WTC11 (cell line): ENCODE results near the gene OSBPL10. TPM values are rescaled to one million over a fixed set of nuclear protein-coding genes. Genes with fewer than 3 reads are reported as not detected.

Experiments used
- ATAC-seq: fragments of 200-7000 bp; cut with Tn5 transposase; 2 replicates; pipeline ENCODE4 v1.10.0; 2021; ENCODE audit warnings: mild to moderate bottlenecking, moderate library complexity
- CTCF ChIA-PET: fragments of 300-600 bp; sonication (Branson Sonifier 250); formaldehyde crosslinking; loops from one replicate; lab custom pipeline; 2021; ENCODE audit warnings: antibody characterized with exemption; lab: Charles Lee
- POLR2A ChIA-PET: fragments of 350-600 bp; sonication (Branson Sonifier 250); formaldehyde crosslinking; loops from one replicate; lab custom pipeline; 2021; ENCODE audit warnings: antibody characterized with exemption; lab: Charles Lee
- DNase-seq: peaks from one replicate; pipeline ENCODE4 v3.0.0; 2021; ENCODE audit warnings: low spot score
- H3K27ac Mint-ChIP-seq: 2 replicates; pipeline ENCODE4 v1.8.0; 2021; ENCODE audit warnings: mixed read lengths
- H3K27me3 Mint-ChIP-seq: 2 replicates; pipeline ENCODE4 v1.8.0; 2021; ENCODE audit warnings: low read depth, mild to moderate bottlenecking, moderate library complexity, mixed read lengths
- H3K36me3 Mint-ChIP-seq: 2 replicates; pipeline ENCODE4 v1.8.0; 2021; ENCODE audit warnings: mixed read lengths
- H3K4me1 Mint-ChIP-seq: 2 replicates; pipeline ENCODE4 v1.8.0; 2022; ENCODE audit warnings: mixed read lengths
- H3K4me3 Mint-ChIP-seq: 2 replicates; pipeline ENCODE4 v1.8.0; 2021; ENCODE audit warnings: mild to moderate bottlenecking, moderate library complexity, mixed read lengths
- H3K9me3 Mint-ChIP-seq: 2 replicates; pipeline ENCODE4 v1.8.0; 2021; ENCODE audit warnings: mixed read lengths
- ATF1 ChIP-seq: sonication (generic); formaldehyde crosslinking; IDR thresholded peaks from 2 replicates; pipeline ENCODE4 v1.8.1; 2023; ENCODE audit warnings: mild to moderate bottlenecking, moderate library complexity, missing genetic modification reagents
- CREB1 ChIP-seq: sonication (generic); formaldehyde crosslinking; IDR thresholded peaks from 2 replicates; pipeline ENCODE4 v1.8.0; 2023; ENCODE audit warnings: mild to moderate bottlenecking, missing genetic modification reagents
- CTCF ChIP-seq: fragments of 200-600 bp; IDR thresholded peaks from 2 replicates; pipeline ENCODE4 v1.8.0; 2022; ENCODE audit warnings: antibody characterized with exemption
- FOXK1 ChIP-seq: sonication (generic); formaldehyde crosslinking; IDR thresholded peaks from 2 replicates; pipeline ENCODE4 v1.8.0; 2022; ENCODE audit warnings: mild to moderate bottlenecking, moderate library complexity, missing genetic modification reagents
- HMGA2 ChIP-seq: fragments of 250-450 bp; sonication (Bioruptor Pico); IDR thresholded peaks from 2 replicates; pipeline ENCODE4 v1.4.0; 2021; ENCODE audit warnings: mild to moderate bottlenecking, moderate library complexity
- JUN ChIP-seq: sonication (generic); formaldehyde crosslinking; IDR thresholded peaks from 2 replicates; pipeline ENCODE4 v1.8.0; 2023; ENCODE audit warnings: mild to moderate bottlenecking, missing genetic modification reagents
- KAT7 ChIP-seq: sonication (generic); formaldehyde crosslinking; IDR thresholded peaks from 2 replicates; pipeline ENCODE4 v1.8.1; 2023; ENCODE audit warnings: missing genetic modification reagents, mild to moderate bottlenecking, borderline replicate concordance
- MLX ChIP-seq: sonication (generic); formaldehyde crosslinking; IDR thresholded peaks from 2 replicates; pipeline ENCODE4 v1.8.1; 2023; ENCODE audit warnings: mild to moderate bottlenecking, missing genetic modification reagents, moderate library complexity
- OVOL2 ChIP-seq: fragments of 250-450 bp; sonication (Bioruptor Pico); IDR thresholded peaks from 2 replicates; pipeline ENCODE4 v1.9.0; 2021; ENCODE audit warnings: mild to moderate bottlenecking, borderline replicate concordance
- PRDM15 ChIP-seq: sonication (generic); formaldehyde crosslinking; IDR thresholded peaks from 2 replicates; pipeline ENCODE4 v1.8.0; 2022; ENCODE audit warnings: missing genetic modification reagents
- RORB ChIP-seq: fragments of 250-450 bp; sonication (Bioruptor Pico); IDR thresholded peaks from 2 replicates; pipeline ENCODE4 v1.9.0; 2021; ENCODE audit warnings: mild to moderate bottlenecking
- SP1 ChIP-seq: sonication (generic); formaldehyde crosslinking; conservative IDR thresholded peaks from 2 replicates; pipeline ENCODE4 v1.8.1; 2022; ENCODE audit warnings: missing genetic modification reagents
- TEAD1 ChIP-seq: sonication (generic); formaldehyde crosslinking; IDR thresholded peaks from 2 replicates; pipeline ENCODE4 v1.8.0; 2022; ENCODE audit warnings: mild to moderate bottlenecking, missing genetic modification reagents
- TP53 ChIP-seq: sonication (generic); formaldehyde crosslinking; IDR thresholded peaks from 2 replicates; pipeline ENCODE4 v1.8.1; 2023; ENCODE audit warnings: mild to moderate bottlenecking, missing genetic modification reagents
- ZNF396 ChIP-seq: fragments of 250-450 bp; sonication (Bioruptor Pico); IDR thresholded peaks from 2 replicates; pipeline ENCODE4 v1.8.0; 2021; ENCODE audit warnings: mild to moderate bottlenecking, moderate library complexity, borderline replicate concordance
- ZNF423 ChIP-seq: fragments of 250-450 bp; sonication (Bioruptor Pico); IDR thresholded peaks from 2 replicates; pipeline ENCODE4 v2.1.2; 2022; ENCODE audit warnings: mild to moderate bottlenecking, moderate library complexity
- total RNA-seq: library from RNA; stranded (reverse); gene quantifications from 3 replicates; pipeline ENCODE4 v1.2.3, GENCODE V29; 2021
- TF ChIP-seq, protein P1 (sequence below): sonication (generic); formaldehyde crosslinking; IDR thresholded peaks from 2 replicates; pipeline ENCODE4 v1.8.0; 2022; ENCODE audit warnings: mild to moderate bottlenecking, missing genetic modification reagents
- TF ChIP-seq, protein P2 (sequence below): sonication (generic); formaldehyde crosslinking; IDR thresholded peaks from 2 replicates; pipeline ENCODE4 v1.8.0; 2023; ENCODE audit warnings: missing genetic modification reagents, mild to moderate bottlenecking, borderline replicate concordance
- TF ChIP-seq, protein P3 (sequence below): sonication (generic); formaldehyde crosslinking; IDR thresholded peaks from 2 replicates; pipeline ENCODE4 v1.8.0; 2022; ENCODE audit warnings: mild to moderate bottlenecking, missing genetic modification reagents

OSBPL10 gene
- total RNA-seq, 1 experiment from 2014 or later: 84.1 TPM

DNA sequence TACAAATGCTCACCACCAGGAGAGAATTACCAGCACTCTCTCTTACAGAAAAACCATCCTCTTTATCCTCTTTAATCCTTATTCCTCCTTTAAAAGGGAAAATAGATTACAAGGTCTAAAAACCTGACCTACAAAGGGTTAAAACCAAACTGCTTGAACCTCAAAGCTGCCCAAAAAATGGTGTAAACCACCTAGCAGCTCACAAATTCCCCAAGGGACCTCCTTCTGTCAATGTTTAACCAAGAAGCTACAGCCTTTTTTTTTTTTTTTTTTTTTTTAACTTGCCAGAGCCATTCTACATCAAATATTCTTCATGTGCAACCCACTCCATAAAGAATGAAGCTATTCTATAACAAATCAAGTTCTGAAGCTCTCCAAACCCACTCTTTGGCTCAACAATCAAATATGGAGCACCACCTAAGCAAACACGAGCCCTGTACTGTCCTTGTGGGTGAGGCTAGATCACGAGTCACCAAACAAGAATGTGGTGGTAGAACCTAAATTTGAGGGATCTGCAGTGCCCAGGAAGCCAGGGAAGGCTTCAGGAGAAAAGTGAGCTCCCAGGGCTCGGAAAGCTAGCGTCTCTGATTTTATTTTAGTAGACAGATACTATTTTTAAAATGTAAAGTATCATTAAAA, 20.1 kb downstream of the OSBPL10 start:
- no peak for TF ChIP-seq ATF1
- no peak for TF ChIP-seq JUN (CRISPR knock-in tag)
- TF ChIP-seq, protein P1, sequence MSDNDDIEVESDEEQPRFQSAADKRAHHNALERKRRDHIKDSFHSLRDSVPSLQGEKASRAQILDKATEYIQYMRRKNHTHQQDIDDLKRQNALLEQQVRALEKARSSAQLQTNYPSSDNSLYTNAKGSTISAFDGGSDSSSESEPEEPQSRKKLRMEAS (CRISPR knock-in tag): no peak
- no peak for TF ChIP-seq MLX
- TF ChIP-seq RORB: no peak
- TF ChIP-seq, protein P2, sequence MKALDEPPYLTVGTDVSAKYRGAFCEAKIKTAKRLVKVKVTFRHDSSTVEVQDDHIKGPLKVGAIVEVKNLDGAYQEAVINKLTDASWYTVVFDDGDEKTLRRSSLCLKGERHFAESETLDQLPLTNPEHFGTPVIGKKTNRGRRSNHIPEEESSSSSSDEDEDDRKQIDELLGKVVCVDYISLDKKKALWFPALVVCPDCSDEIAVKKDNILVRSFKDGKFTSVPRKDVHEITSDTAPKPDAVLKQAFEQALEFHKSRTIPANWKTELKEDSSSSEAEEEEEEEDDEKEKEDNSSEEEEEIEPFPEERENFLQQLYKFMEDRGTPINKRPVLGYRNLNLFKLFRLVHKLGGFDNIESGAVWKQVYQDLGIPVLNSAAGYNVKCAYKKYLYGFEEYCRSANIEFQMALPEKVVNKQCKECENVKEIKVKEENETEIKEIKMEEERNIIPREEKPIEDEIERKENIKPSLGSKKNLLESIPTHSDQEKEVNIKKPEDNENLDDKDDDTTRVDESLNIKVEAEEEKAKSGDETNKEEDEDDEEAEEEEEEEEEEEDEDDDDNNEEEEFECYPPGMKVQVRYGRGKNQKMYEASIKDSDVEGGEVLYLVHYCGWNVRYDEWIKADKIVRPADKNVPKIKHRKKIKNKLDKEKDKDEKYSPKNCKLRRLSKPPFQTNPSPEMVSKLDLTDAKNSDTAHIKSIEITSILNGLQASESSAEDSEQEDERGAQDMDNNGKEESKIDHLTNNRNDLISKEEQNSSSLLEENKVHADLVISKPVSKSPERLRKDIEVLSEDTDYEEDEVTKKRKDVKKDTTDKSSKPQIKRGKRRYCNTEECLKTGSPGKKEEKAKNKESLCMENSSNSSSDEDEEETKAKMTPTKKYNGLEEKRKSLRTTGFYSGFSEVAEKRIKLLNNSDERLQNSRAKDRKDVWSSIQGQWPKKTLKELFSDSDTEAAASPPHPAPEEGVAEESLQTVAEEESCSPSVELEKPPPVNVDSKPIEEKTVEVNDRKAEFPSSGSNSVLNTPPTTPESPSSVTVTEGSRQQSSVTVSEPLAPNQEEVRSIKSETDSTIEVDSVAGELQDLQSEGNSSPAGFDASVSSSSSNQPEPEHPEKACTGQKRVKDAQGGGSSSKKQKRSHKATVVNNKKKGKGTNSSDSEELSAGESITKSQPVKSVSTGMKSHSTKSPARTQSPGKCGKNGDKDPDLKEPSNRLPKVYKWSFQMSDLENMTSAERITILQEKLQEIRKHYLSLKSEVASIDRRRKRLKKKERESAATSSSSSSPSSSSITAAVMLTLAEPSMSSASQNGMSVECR (CRISPR knock-in tag): no peak
- TF ChIP-seq KAT7 (CRISPR knock-in tag): no peak
- no peak for TF ChIP-seq CREB1 (CRISPR knock-in tag)
- TF ChIP-seq OVOL2 (CRISPR knock-in tag): no peak
- no peaks in the 10 kb centered on the region for H3K27me3 Mint-ChIP-seq
- CTCF ChIA-PET: interaction anchor here (0.7 to 1.7 kb wide), 6 partner anchors 8 to 70 kb away, joined by 3 to 7 read pairs (median 4); no protein-coding TSS in a partner anchor
- peaks cover 3% of the 10 kb centered on the region for H3K9me3 Mint-ChIP-seq
- H3K4me3 Mint-ChIP-seq: peak overlapping the region; percentile 75
- H3K36me3 Mint-ChIP-seq: peaks cover 13% of the 10 kb centered on the region
- H3K27ac Mint-ChIP-seq: peak overlapping the region; percentile 99
- DNase-seq (no peak), ATAC-seq (peak; percentile 34)
- H3K4me1 Mint-ChIP-seq: peaks cover 65% of the 10 kb centered on the region
- POLR2A ChIA-PET: interaction anchor here (0.6 to 2.8 kb wide), 5 partner anchors 10 to 31 kb away, joined by 3 to 12 read pairs (median 4); partner anchors contain the start of genes OSBPL10 and ZNF860

- no peaks in the 10 kb centered on the region for H3K27me3 Mint-ChIP-seq
- ChIA-PET POLR2A (interaction anchor here (1.6 to 2.8 kb wide), 3 partner anchors 11 to 22 kb away, joined by 4 to 12 read pairs (median 4); partner anchors contain the start of genes OSBPL10 and ZNF860), CTCF (interaction anchor here (0.7 to 1.7 kb wide), 7 partner anchors 9 to 69 kb away, joined by 3 to 7 read pairs (median 3); partner anchors contain the start of genes OSBPL10 and ZNF860)
- DNase-seq: peak; percentile 26
- peaks cover 20% of the 10 kb centered on the region for H3K36me3 Mint-ChIP-seq
- peak; percentile 74 for ATAC-seq
- peak overlapping the region; percentile 75 for H3K4me3 Mint-ChIP-seq
- TF ChIP-seq CTCF: no peak
- peak; percentile 13; the same call in 1 of the 2 replicates for TF ChIP-seq ZNF423 (CRISPR knock-in tag)
- TF ChIP-seq, protein P3, sequence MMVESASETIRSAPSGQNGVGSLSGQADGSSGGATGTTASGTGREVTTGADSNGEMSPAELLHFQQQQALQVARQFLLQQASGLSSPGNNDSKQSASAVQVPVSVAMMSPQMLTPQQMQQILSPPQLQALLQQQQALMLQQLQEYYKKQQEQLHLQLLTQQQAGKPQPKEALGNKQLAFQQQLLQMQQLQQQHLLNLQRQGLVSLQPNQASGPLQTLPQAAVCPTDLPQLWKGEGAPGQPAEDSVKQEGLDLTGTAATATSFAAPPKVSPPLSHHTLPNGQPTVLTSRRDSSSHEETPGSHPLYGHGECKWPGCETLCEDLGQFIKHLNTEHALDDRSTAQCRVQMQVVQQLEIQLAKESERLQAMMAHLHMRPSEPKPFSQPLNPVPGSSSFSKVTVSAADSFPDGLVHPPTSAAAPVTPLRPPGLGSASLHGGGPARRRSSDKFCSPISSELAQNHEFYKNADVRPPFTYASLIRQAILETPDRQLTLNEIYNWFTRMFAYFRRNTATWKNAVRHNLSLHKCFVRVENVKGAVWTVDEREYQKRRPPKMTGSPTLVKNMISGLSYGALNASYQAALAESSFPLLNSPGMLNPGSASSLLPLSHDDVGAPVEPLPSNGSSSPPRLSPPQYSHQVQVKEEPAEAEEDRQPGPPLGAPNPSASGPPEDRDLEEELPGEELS: peak; percentile 62; the same call in 1 of the 2 replicates
- peak; percentile 33; the same call in 1 of the 2 replicates for TF ChIP-seq SP1 (CRISPR knock-in tag)
- TF ChIP-seq HMGA2 (CRISPR knock-in tag): no peak
- peak; percentile 8; the same call in 1 of the 2 replicates for TF ChIP-seq PRDM15 (CRISPR knock-in tag)
- 0 out of 2 replicates have a peak, but pooled peaks have one; percentile 25 for TF ChIP-seq FOXK1 (CRISPR knock-in tag)
- TF ChIP-seq TP53 (CRISPR knock-in tag): 0 out of 2 replicates have a peak, but pooled peaks have one; percentile 10
- TF ChIP-seq TEAD1: peak; percentile 65; the same call in 1 of the 2 replicates
- 0 out of 2 replicates have a peak, but pooled peaks have one; percentile 12 for TF ChIP-seq ZNF396 (CRISPR knock-in tag)
- peaks cover 65% of the 10 kb centered on the region for H3K4me1 Mint-ChIP-seq
- peak overlapping the region; percentile 99 for H3K27ac Mint-ChIP-seq
- H3K9me3 Mint-ChIP-seq: peaks cover 10% of the 10 kb centered on the region
Measured at GRCh38 chr3:31959951-31960792, 20.9 kb downstream of the OSBPL10 start.
